ENCODE data around the gene KIAA1958.

- TF ChIP-seq CTCF (IDR thresholded peaks at IDR 0.05) (no peak), PBX3 (IDR thresholded peaks at IDR 0.05) (no peak), POLR2AphosphoS2 (conservative IDR thresholded peaks at IDR 0.05; ENCODE audit: low read length) (no peak), POLR2A (IDR thresholded peaks at IDR 0.05; ENCODE audit: low read length) (no peak), MAZ (IDR thresholded peaks at IDR 0.05; ENCODE audit: borderline replicate concordance, low read depth, low read length) (no peak), MYC (IDR thresholded peaks at IDR 0.05; ENCODE audit: borderline replicate concordance, low read length) (no peak), ESRRA (IDR thresholded peaks at IDR 0.05; ENCODE audit: borderline replicate concordance, low read length) (no peak), CHD4 (IDR thresholded peaks at IDR 0.05; ENCODE audit: borderline replicate concordance) (no peak), SMC3 (IDR thresholded peaks at IDR 0.05) (no peak), RAD21 (conservative IDR thresholded peaks at IDR 0.05 in 1 of 2, IDR thresholded peaks at IDR 0.05 in 1 of 2) (no peak), EP300 (IDR thresholded peaks at IDR 0.05) (no peak), KDM5A (IDR thresholded peaks at IDR 0.05) (no peak)
Observed at GRCh38 chr9:112655668-112656067, 169.0 kb downstream of the KIAA1958 start.
